Left forelimb (tissue), 1 donor: ENCODE results near the gene C19orf12.

Experiments
- DNase-seq: peaks from one replicate; pipeline ENCODE4 v3.0.0-alpha.2; 2018; ENCODE audit warnings: low spot score

The C19orf12 gene

DNA sequence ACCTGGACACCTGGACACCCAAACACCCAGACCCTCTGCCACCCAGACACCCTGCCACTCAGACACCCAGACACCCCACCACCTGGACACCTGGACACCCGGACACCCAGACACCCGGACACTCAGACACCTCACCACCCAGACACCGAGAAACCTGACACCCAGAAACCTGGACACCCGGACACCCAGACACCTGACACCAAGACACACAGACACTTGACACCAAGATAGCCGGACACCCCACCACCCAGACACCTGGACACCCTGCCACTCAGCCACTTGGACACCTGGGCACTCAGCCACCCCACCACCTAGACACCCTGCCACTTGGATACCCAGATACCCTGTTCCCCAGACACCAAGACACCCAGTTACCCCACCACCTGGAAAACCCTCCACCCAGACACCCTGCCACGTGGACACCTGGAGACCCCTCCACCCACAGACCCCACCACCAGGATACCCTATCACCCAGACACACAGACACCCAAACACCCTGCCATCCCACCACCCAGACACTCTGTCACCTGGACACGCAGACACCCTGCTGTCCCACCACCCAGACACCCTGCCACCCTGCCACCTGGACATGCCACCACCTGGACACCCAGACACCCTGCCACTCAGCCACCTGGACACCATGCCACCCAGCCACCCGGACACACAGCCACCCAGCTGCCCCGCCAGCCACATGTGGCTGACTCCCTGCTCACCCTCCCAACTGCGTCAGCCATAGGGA is 17.4 kb downstream of the C19orf12 start:
- no peak for DNase-seq

DNA sequence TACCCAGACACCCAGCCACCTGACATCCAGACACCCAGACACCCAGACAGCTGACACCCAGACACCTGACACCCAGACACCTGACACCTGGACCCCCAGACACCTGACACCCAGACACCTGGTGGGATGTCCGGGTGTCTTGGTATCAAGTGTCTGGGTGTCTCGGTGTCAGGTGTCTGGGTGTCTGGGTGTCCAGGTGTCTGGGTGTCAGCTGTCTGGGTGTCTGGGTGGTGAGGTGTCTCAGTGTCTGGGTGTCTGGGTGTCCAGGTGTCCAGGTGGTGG is 18.6 kb downstream of the C19orf12 start:
- DNase-seq, result no peak

DNA sequence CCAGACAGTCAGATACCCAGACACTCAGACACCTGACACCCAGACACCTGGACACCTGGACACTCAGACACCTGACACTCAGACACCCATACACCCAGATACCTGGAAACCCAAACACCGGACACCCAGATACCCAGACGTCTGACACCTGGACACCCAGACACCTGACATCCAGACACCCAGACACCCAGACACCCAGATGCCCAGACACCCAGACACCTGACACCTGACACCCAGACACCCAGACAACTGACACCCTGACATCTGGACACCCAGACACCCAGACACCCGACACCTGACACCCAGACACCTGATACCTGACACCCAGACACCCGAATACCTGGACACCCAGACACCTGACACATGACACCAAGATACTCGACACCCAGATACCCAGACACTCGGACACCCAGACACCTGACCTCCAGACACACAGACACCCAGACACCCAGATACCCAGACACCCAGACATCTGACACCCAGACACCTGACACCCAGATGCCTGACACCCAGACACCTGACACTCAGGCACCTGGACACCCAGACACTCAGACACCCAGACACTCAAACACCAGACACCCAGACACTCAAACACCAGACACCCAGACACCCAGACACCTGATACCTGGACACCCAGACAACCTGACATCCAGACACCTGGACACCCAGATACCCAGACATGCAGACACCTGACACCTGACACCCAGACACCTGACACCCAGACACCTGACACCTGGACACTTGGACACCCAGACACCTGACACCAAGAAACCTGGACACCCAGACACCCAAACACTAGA is 19.1 kb downstream of the C19orf12 start:
- no peak for DNase-seq

DNA sequence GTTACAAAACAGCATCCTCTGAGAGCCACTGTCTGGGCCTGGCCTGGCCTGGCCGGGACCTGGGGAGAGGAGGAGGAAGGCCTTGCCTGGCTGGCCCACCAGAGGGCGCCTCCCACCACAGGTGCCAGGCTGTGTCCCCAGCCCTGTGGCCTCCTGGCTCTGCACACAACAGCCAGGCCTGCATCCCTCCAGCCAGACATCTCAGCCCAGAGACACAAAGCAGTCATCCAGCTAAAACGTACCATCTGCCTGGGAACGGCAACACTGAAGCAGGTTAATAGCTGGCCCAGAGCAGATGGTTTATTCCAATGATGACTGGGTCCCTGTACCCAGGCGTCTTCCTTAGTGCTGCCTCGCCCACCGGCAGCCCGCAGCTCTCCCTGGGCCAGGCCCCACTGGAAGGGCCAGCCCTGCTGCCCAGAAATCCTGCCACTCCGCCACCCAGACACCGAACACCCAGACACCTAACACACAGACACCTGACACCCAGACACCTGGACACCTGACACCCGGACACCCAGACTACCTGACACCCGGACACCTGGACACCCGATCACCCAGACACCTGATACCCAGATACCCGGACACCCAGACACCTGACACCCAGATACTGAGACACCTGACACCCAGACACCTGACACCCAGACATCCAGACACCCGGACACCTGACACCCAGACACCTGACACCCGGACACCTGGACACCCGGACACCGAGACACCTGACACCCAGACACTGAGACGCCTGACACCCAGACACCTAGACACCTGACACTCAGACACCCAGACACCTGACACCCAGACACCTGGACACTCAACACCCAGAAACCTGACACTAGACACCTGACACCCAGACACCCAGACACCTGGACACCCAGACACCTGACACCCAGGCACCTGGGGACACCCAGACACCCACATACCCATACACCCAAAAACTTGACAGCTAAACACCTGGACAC is 20.1 kb downstream of the C19orf12 start:
- DNase-seq, result no peak

DNA sequence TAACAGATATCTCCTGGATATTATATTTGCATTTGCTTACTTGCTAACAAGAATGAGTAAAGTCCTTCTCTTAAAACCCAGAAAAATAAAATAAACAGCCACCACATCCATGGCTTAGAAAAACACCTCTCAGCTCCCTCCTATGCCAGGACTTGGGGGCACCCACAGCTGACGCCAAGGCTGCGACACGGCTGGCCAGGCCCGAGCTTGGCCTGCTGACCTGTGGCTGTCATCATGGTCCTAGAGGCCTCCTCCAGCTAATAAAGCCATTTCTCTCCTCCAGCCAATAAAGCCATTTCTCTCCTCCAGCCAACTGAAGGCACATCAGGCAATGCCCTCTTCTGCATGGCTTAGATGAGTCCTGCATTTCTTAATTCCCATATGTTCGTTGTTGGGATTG is 20.9 kb downstream of the C19orf12 start:
- no peak for DNase-seq

DNA sequence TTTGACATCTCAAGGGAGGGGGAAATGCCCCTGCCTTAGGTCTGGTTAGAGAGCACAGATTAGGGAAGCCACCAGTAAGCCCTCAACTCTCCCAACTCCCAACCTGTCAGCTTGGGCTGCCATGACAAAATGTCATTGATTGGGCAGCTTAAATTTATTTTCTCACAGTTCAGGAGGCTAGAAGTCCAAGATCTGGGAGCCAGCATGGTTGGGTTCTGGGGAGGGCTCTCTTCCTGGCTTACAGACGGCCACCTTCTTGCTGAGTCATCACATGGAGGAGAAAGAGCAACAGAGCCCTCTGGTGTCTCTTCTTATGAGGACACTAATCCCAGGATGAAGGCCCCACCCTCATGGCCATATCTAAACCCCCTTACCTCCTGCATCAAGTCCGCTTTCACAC is 24.2 kb downstream of the C19orf12 start:
- no peak for DNase-seq

DNA sequence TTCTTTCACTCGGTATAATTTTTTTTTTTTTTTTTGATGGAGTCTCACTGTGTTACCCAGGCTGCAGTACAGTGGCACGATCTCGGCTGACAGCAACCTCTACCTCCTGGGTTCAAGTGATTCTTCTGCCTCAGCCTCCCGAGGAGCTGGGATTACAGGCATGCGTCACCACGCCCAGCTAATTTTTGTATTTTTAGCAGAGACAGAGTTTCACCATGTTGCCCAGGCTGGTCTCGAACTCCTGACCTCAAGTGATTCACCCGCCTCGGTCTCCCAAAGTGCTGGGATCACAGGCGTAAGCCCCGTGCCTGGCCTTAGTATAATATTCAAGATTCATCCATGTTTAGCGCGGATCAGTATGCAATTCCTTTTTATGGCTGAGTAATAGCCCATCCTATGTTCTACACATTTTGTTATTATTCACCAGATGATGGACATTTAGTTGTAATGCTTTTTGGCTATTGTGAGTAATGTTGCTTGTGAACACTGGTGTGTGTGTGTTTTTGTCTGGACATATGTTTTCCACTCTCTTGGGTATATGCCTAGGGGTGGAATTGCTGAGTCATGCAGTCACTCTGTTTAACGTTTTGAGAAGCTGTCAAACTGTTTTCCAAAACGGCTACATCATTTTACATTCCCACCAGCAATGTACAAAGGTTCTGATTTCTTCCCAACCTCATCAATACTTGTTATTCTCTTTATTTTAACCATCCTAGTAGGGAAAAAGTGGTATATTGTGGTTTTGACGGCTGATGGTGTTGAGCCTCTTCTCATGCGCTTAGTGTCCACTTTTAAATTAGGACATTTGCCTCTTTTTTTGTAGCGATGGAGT is 26.9 kb downstream of the C19orf12 start:
- no peak for DNase-seq

DNA sequence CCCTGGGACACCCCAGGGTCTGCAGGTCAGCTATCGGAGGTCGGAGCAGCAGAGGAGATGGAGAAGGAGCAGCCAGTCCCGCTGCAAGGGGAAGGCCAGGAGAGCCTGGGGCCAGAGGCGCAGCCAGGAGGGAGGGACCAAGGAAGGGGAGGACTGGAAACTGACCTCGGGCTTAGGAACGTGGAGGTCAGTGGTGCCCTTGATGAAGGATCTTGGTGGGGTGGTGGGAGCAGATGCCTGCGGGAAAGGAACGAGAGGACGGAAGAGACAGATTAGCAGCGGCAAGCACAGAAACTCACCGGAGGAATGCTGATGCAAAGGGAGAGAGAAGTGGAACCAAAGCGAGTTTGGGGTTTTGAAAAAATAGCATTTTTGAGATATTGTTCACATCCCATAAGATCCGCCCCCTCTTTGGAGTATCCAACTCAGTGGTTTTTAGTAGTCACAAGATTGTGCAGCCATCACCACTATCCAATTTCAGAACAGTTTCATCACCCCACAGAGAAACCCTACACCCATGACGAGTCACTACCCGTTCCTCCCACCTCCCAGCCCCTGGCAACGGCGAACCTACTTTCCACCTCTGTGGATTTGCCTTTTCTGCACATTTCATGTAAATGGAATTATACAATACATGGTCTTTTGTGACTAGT is 27.7 kb downstream of the C19orf12 start:
- DNase-seq, result no peak

DNA sequence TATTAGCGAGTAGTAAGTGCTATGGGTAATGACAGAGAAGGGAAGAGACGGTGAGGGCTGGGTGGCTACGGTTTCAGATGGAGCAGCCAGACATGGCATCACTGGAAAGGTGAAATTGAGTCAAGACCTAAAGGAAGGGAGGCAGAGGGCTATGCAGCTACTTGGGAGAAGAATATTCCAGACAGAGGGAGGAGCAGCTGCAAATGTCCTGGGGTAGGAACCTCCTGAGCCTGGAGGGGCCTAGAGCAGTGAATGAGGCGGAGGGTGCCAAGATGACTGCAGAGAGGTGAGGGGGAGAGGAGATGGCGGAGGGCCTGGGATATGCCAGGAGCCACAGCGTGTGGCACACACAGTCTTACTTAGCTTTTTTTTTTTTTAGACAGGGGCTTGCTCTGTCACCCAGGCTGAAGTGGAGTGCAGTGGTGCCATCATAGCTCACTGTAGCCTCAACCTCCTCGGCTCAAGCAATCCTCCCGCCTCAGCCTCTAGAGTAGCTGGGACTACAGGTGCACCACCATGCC is 28.7 kb downstream of the C19orf12 start:
- DNase-seq, result no peak

DNA sequence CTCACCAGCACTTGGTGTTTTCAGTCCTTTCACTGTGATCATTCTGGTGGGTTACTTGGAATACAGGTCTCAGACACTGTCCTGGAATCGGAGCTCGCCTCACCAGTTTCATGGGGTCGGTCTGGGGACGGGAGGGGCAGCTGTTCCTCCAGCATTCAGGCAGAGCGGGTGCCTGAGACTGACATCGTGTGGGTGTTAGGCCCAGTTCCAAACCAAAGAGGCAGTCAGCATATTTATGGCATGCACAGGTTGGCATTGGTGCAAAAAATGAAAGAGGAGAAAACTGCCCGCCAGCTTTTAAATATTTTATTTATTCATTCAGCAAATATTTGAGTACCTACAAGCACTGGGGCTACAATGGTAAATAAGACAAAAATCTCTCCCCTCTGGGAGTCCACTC is 29.7 kb downstream of the C19orf12 start:
- DNase-seq, result no peak

DNA sequence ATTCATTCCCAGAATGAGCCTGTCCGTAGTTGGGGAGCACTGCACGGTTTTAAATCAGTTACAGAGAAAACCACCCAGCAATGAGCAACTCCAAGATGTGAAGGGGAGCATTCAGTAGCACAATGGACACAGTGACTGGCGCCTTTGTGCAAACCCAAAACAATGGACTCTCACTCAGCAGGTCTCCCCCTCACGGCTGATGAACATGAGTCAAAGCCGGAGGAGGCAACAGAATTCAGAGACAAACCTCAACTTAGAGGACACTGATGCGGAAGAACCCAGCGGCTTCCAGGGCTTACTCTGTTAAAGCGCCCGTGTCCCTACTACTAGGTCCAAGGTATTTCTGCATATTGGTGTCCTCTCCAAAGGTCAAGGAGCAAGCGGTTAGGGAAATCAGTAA is 32.1 kb downstream of the C19orf12 start:
- no peak for DNase-seq

DNA sequence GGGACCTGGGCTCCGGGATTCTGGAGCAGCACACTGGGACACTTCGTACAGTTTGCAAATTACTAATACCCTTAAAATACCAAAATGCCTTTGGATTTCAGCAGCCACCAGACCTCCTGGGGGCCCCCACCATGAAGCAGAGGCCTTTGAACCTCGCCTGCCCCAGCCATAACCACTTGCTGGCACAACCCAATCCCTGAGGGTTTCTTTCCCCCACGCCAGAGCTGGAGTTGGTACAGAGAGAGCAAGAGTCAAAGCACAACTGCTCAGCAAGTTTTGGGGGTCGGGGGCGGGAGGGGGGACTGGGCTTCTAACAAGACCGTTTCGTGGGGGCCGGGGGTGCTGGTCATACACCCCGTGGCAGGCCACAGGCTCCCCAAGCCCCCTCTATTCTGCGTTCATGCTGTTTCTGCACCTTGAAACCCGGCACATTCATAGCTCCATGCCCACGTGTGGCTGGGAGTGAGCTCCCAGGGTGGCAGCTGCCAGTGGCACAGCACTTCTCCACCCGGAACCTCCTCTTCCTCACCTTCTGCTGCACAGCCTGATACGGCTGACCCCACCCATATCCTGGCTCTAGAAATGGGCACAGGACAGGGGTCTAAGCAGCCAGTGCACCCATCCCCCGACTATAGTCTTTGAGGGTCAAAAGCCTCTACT is 32.7 kb downstream of the C19orf12 start:
- no peak for DNase-seq

DNA sequence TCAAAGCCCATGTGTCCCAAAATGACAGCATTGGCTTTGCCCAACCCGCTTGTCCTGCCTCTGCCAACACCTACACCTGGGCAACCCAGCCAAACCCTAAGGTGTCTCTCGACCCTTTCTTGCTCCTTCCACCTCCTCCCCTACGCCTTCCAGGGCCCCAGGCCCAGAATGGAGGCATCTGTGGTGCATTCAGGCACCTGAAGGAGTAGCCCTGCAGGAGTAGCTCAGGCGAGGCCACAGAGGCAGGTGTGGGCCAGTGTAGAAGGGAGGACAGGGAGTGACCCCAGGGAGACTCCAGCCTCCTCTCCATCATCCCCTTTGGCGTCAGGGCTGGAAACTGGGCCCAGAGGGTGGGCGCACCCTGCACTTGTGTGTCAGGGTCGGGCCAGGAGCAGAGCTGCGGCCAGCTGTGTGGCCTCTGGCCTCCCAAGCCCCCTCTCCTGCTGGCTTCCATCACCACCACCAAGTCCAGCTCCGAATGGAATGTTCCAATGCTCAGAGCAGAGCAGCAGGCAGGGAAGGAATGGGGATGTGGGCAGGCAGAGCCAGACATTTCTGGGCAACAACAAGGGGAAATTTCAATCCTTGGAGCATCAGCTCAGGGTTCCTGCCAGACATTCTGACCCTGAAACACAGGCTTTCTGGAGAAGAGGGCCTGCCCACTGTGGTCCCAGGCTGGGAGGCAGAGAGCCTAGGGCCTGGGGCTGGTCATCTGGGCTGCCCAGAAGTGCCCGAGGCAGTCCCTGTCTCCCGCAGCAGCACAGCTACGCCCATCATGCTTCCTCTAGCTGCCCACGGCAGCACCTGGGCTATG is 33.4 kb downstream of the C19orf12 start:
- DNase-seq, result no peak

DNA sequence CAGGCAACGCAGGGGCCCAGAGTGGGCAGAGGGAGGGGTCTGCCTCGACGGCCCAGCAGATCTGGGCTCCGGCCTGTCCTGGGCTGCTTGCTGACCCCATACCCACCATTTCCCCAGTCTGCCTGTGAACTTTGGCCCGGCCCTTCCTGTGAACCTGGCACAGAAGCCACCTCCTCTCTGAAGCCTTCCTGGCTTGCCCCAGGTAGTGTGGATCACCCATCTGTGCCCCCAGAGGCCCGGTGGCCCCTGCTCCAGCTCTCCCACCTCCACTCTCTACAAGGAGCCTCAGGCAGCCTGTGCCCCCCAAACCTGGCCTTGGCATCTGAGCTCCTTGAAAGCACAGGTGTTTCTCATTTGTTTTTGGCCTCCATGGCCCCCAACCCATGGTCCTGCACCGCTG is 34.1 kb downstream of the C19orf12 start:
- DNase-seq, result no peak

DNA sequence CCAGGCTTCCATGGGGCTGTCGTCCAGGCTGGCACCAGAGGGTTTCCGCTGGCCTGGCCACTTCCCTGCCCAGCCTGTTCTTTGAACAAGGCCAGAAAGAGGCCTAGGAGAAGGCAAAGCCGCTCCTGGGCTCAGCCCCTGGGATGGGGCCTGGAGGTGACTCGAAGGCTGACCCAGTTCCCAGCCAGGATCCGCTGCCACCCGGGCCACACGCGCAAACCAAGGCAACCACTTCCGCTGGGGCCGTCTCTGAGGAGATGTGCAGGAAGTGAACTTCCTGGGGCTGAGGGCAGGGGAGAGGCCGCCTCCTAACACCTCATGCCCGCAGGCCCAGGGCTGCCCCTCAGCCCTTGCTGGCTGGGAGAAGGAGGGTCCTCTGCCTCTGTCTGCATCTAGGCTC is 34.6 kb downstream of the C19orf12 start:
- DNase-seq, result no peak

DNA sequence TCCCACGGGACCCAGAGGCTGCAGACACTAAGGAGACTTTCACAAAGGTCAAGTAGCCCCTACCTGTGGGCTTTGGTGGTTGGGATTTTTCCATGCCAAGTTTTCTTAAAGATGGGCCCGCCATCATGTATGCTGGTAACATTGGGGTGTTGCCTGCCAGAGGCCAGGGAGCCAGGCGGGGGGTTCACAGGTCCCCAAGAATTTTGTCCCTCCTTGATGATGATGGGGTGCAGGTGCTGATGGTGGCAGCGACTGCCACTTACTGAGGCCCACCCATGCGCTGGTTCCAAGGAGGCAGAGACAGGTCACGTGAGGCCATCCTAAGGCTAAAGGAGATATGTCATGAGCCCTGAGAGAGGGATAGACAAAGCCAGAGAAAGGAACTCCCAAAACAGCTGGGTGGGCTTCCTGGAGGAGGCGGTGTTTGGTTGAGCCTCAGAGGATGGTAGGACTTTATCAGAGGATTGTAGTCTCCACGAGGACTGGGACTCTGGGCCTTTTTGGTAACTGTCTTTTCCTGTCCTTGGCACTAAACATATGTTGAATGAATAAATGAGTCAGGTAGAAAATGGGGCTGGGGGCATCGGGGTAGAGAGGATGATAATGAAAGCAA is 35.4 kb downstream of the C19orf12 start:
- DNase-seq, result no peak

DNA sequence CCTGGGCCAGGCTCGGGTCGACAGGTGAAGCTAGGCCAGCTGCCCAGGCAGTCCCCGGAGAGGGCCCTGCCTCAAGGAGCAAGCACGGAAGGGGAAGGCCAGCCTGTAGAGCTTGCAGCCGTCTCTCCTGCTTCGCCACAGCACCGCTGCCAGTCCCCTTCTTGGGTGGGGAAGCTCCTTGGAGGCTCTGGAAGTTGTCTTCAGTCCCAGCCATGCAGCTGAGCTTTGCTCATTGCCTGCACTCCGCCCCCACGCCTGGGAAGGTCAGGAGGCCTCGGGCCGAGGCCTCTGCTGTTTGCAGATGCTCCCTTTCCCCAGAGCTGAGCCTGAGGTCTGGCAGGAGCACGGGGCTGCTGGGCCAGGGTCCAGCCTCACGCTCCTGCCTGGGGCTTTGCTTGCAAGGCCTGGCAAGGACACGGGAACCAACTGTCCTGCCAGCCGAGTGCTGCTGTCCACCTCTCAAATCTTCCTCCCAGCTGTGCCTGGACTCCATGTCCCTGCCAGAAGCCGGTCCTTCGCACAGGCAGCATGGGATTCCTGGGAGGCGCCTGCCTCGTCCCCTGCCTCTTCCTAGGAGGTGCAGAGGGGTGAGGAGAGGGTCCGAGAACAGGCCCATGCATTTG is 36.5 kb downstream of the C19orf12 start:
- no peak for DNase-seq

DNA sequence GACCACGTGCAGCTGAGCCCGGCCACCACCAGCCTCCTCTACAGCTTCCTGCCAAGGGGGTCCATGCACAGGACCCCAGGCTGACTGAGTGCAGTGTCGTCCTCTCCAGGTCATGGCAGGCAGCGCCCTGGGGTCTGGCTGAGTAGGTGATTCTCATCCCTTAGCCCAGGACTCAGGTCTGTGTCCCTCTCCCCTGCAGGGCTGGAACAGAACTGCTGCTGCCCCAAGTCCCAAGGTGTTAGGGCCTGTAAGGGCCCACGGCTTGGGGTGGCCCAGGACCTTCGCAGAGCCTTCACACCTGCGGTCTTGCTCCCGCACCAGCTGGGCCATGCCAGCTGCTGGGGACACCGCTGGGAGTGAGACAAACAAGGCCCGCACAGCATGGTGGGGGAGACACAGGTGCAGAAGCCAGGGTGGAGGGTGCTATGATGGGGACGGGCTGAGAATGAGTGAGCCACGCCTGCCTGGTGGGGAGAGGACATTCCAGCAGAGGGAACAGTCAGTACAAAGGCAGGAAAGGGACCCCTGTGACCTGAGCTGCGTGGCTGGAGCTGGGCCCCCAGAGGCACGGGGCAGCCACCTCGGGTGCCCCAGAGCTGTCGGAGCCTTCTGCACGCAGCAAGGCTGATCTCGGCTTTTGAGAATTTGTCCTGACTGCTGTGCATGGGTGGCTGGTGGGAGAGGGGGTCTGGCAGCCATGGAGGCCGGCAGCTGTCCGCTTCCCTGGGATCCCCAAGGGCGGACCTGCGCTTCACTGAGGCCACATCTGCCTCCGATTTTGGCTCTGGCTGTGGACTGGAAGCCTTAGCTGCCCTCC is 37.9 kb downstream of the C19orf12 start:
- DNase-seq, result no peak
